ENCODE data around the gene ZNF526. TPM values are rescaled to one million over a fixed set of nuclear protein-coding genes. Genes with fewer than 3 reads are reported as not detected.

Gene ZNF526
- total RNA-seq, 2 experiments from 2014 or later: 5.0 to 6.2 TPM

- peaks cover 68% of the 10 kb centered on the region for H3K4me1 Mint-ChIP-seq (ENCODE audit: low read depth)
- Histone ChIP-seq H3K9me3 (ENCODE audit: control insufficient read depth in 1 of 2, insufficient read depth in 1 of 2, low read length in 2 of 2) (no peaks in the 10 kb centered on the region), H3K4me1 (ENCODE audit: insufficient read depth, low read length) (peaks cover 76% of the 10 kb centered on the region), H3K36me3 (ENCODE audit: insufficient read depth, low read length) (peaks cover 51% of the 10 kb centered on the region), H3K27me3 (ENCODE audit: control insufficient read depth in 1 of 2, insufficient read depth in 2 of 2, low read length in 2 of 2) (no peaks in the 10 kb centered on the region), H3K4me3 (ENCODE audit: low read length) (peak overlapping the region; percentile 67), H3K27ac (ENCODE audit: low read depth in 1 of 2, low read length in 2 of 2) (peak overlapping the region; percentile 15 to 49)
- ATAC-seq (ENCODE audit: poor library complexity) (no peak), DNase-seq (no peak)
- no peaks in the 10 kb centered on the region for H3K9me3 Mint-ChIP-seq
- CTCF ChIA-PET: interaction anchor here (1.3 kb wide), 1 partner anchor 30 kb away, joined by 4 read pairs; no protein-coding TSS in a partner anchor
- no peak for TF ChIP-seq CTCF (IDR thresholded peaks at IDR 0.05)
- H3K4me3 Mint-ChIP-seq: peak overlapping the region; percentile 99
- peak overlapping the region; percentile 93 for H3K27ac Mint-ChIP-seq
- POLR2A ChIA-PET: interaction anchor here (1.0 to 6.5 kb wide), 4 partner anchors 9 to 38 kb away, joined by 4 to 70 read pairs (median 9); no protein-coding TSS in a partner anchor
- intact Hi-C loops (cut with DNase I, micrococcal nuclease): loop anchor here (5.0 kb wide), 1 partner anchor 38 kb away; no protein-coding TSS in a partner anchor
- H3K36me3 Mint-ChIP-seq (ENCODE audit: low read depth): peaks cover 64% of the 10 kb centered on the region
- no peaks in the 10 kb centered on the region for H3K27me3 Mint-ChIP-seq
These were observed 5.2 kb upstream of the ZNF526 start for GRCh38 chr19:42214810-42215485.

- POLR2A ChIA-PET: interaction anchor here (0.6 to 6.5 kb wide), 10 partner anchors 9 to 97 kb away, joined by 3 to 70 read pairs (median 5); partner anchors contain the start of genes GSK3A and PRR19
- Mint-ChIP-seq H3K4me3 (peak overlapping the region; percentile 99), H3K36me3 (ENCODE audit: low read depth) (peaks cover 56% of the 10 kb centered on the region), H3K27ac (peak overlapping the region; percentile 93), H3K27me3 (no peaks in the 10 kb centered on the region), H3K9me3 (no peaks in the 10 kb centered on the region), H3K4me1 (ENCODE audit: low read depth) (peaks cover 77% of the 10 kb centered on the region)
- DNase-seq (peak in 8 of 14 experiments; percentile 16 to 63 (median 27)), ATAC-seq (ENCODE audit: poor library complexity) (no peak)
- TF ChIP-seq CTCF (IDR thresholded peaks at IDR 0.05): no peak
- peak overlapping the region; percentile 84 to 89 for H3K27ac ChIP-seq (ENCODE audit: low read depth in 1 of 2, low read length in 2 of 2)
- intact Hi-C loops (cut with DNase I, micrococcal nuclease): loop anchor here (1.0 to 5.0 kb wide), 4 partner anchors 18 to 66 kb away; no protein-coding TSS in a partner anchor
- peaks cover 35% of the 10 kb centered on the region for H3K36me3 ChIP-seq (ENCODE audit: insufficient read depth, low read length)
- H3K4me3 ChIP-seq (ENCODE audit: low read length): peak overlapping the region; percentile 67
- H3K9me3 ChIP-seq (ENCODE audit: control insufficient read depth in 1 of 2, insufficient read depth in 1 of 2, low read length in 2 of 2): peaks cover 0 to 4% of the 10 kb centered on the region in 2 experiments
- H3K4me1 ChIP-seq (ENCODE audit: insufficient read depth, low read length): peaks cover 82% of the 10 kb centered on the region
- no peaks in the 10 kb centered on the region for H3K27me3 ChIP-seq (ENCODE audit: control insufficient read depth in 1 of 2, insufficient read depth in 2 of 2, low read length in 2 of 2)
- CTCF ChIA-PET: interaction anchor here (0.6 to 1.5 kb wide), 4 partner anchors 24 to 132 kb away, joined by 3 to 4 read pairs (median 3); partner anchors contain the start of genes GSK3A and POU2F2
These were observed 3.2 kb upstream of the ZNF526 start for GRCh38 chr19:42216653-42217519.

All from CD4-positive, alpha-beta T cell (primary cell).